ENCODE data around the gene SH3RF3.

GRCh38 chr2:109287838-109288237 is 158.8 kb downstream of the SH3RF3 start:
- TF ChIP-seq CTCF (IDR thresholded peaks at IDR 0.05) (no peak), REST (IDR thresholded peaks at IDR 0.05; ENCODE audit: insufficient read depth in 1 of 2, low read depth in 2 of 2, low read length in 1 of 2) (no peak)

Measured in Panc1 (cell line).